ENCODE data around the gene UBASH3B. TPM values are rescaled to one million over a fixed set of nuclear protein-coding genes. Genes with fewer than 3 reads are reported as not detected.

The UBASH3B gene
- total RNA-seq, 4 donors from 2014 or later: 2.7 to 16.4 (median 9.7) TPM

GRCh38 chr11:122836916-122837315, 181.4 kb downstream of the UBASH3B start:
- no peak overlapping the region for H3K4me3 ChIP-seq
- TF ChIP-seq CTCF (IDR thresholded peaks at IDR 0.05) (no peak), POLR2A (IDR thresholded peaks at IDR 0.05) (no peak)
- peaks cover 0 to 3% (median 0%) of the 10 kb centered on the region in 4 donors for H3K27me3 ChIP-seq
- no peaks in the 10 kb centered on the region for H3K4me1 ChIP-seq
- H3K27ac ChIP-seq: no peak overlapping the region
- DNase-seq: no peak
- no peaks in the 10 kb centered on the region for H3K9me3 ChIP-seq
- intact Hi-C loops (cut with DNase I): no loop called here
- H3K36me3 ChIP-seq: no peaks in the 10 kb centered on the region

GRCh38 chr11:122837528-122838346, 182.2 kb downstream of the UBASH3B start:
- TF ChIP-seq POLR2A (IDR thresholded peaks at IDR 0.05) (no peak), CTCF (IDR thresholded peaks at IDR 0.05) (no peak)
- no peaks in the 10 kb centered on the region for H3K36me3 ChIP-seq
- intact Hi-C loops (cut with DNase I): no loop called here
- DNase-seq: no peak
- H3K27me3 ChIP-seq: peaks cover 0 to 3% (median 0%) of the 10 kb centered on the region in 4 donors
- H3K4me3 ChIP-seq: no peak overlapping the region
- no peak overlapping the region for H3K27ac ChIP-seq
- H3K4me1 ChIP-seq: no peaks in the 10 kb centered on the region
- no peaks in the 10 kb centered on the region for H3K9me3 ChIP-seq
- WGBS, 2 donors: 87 to 90% methylated on average over 4 of the region's 4 CpGs

- peak overlapping the region in 1 of 4 donors; percentile 11 for H3K27ac ChIP-seq
Measured at GRCh38 chr11:122843281-122844141, 188.0 kb downstream of the UBASH3B start.

GRCh38 chr11:122847466-122847865, 191.9 kb downstream of the UBASH3B start:
- intact Hi-C loops (cut with DNase I): no loop called here
- peaks cover 0 to 1% (median 0%) of the 10 kb centered on the region in 3 donors for H3K4me1 ChIP-seq
- no peak for TF ChIP-seq POLR2A (IDR thresholded peaks at IDR 0.05)
- no peak for TF ChIP-seq CTCF (IDR thresholded peaks at IDR 0.05)
- H3K4me3 ChIP-seq: no peak overlapping the region
- no peaks in the 10 kb centered on the region for H3K9me3 ChIP-seq
- H3K27me3 ChIP-seq: peaks cover 0 to 3% (median 0%) of the 10 kb centered on the region in 4 donors
- no peaks in the 10 kb centered on the region for H3K36me3 ChIP-seq
- DNase-seq: no peak
- 45 to 77% methylated on average over 1 of the region's 1 CpG for WGBS, 2 donors
- H3K27ac ChIP-seq: no peak overlapping the region

More at GRCh38 chr11:122843281-122844141, 188.0 kb downstream of the UBASH3B start:
- Histone ChIP-seq H3K4me3 (no peak overlapping the region), H3K27me3 (no peaks in the 10 kb centered on the region), H3K36me3 (no peaks in the 10 kb centered on the region), H3K4me1 (no peaks in the 10 kb centered on the region), H3K9me3 (no peaks in the 10 kb centered on the region)
- no peak for DNase-seq
- intact Hi-C loops (cut with DNase I): no loop called here
- WGBS, 2 donors: 61 to 69% methylated on average over 10 of the region's 10 CpGs
- TF ChIP-seq POLR2A (IDR thresholded peaks at IDR 0.05): no peak
- TF ChIP-seq CTCF (IDR thresholded peaks at IDR 0.05): no peak

GRCh38 chr11:122848186-122848585, 192.7 kb downstream of the UBASH3B start:
- H3K9me3 ChIP-seq: no peaks in the 10 kb centered on the region
- TF ChIP-seq POLR2A (IDR thresholded peaks at IDR 0.05) (no peak), CTCF (IDR thresholded peaks at IDR 0.05) (no peak)
- peaks cover 0 to 3% (median 0%) of the 10 kb centered on the region in 4 donors for H3K27me3 ChIP-seq
- H3K4me1 ChIP-seq: peaks cover 0 to 7% (median 0%) of the 10 kb centered on the region in 3 donors
- no peak overlapping the region for H3K27ac ChIP-seq
- H3K36me3 ChIP-seq: no peaks in the 10 kb centered on the region
- intact Hi-C loops (cut with DNase I): no loop called here
- 83 to 94% methylated on average over 1 of the region's 1 CpG for WGBS, 2 donors
- no peak overlapping the region for H3K4me3 ChIP-seq
- DNase-seq: no peak
